ENCODE measurements around the gene IFT74.

The IFT74 gene

GRCh38 chr9:26955921-26956859 is at the start of gene IFT74:
TSS of gene IFT74 (plus strand) at chr9:26956412. CDS start at chr9:26961968, 5,556 bp downstream.
- TF ChIP-seq CTCF (IDR thresholded peaks at IDR 0.05; ENCODE audit: low read depth, low read length) = no peak
- peak within 1 kb of the TSS; percentile 78 for H3K4me3 ChIP-seq (ENCODE audit: low read depth, low read length)

GRCh38 chr9:26913138-26913668 is 43.0 kb upstream of the IFT74 start:
- H3K4me3 ChIP-seq (ENCODE audit: low read depth, low read length) = no peak overlapping the region
- TF ChIP-seq CTCF (IDR thresholded peaks at IDR 0.05; ENCODE audit: low read depth, low read length) = no peak

GRCh38 chr9:26919698-26920097 is 36.5 kb upstream of the IFT74 start:
- TF ChIP-seq CTCF (IDR thresholded peaks at IDR 0.05; ENCODE audit: low read depth, low read length) = no peak
- H3K4me3 ChIP-seq (ENCODE audit: low read depth, low read length) = no peak overlapping the region

- no peak for TF ChIP-seq CTCF (IDR thresholded peaks at IDR 0.05; ENCODE audit: low read depth, low read length)
- H3K4me3 ChIP-seq (ENCODE audit: low read depth, low read length) = no peak overlapping the region
These were observed 30.6 kb upstream of the IFT74 start for GRCh38 chr9:26925609-26926008.

GRCh38 chr9:26928902-26929495 is 27.2 kb upstream of the IFT74 start:
- no peak overlapping the region for H3K4me3 ChIP-seq (ENCODE audit: low read depth, low read length)
- TF ChIP-seq CTCF (IDR thresholded peaks at IDR 0.05; ENCODE audit: low read depth, low read length) = no peak

GRCh38 chr9:26935847-26936246 is 20.4 kb upstream of the IFT74 start:
- no peak overlapping the region for H3K4me3 ChIP-seq (ENCODE audit: low read depth, low read length)
- TF ChIP-seq CTCF (IDR thresholded peaks at IDR 0.05; ENCODE audit: low read depth, low read length) = no peak
